Caco-2 (cell line): ENCODE data around the gene MPZ. TPM values are rescaled to one million over a fixed set of nuclear protein-coding genes. Genes with fewer than 3 reads are reported as not detected.
"Not testable (repeated sequence)": the region's sequence is repeated elsewhere in the genome, so short reads cannot be mapped to it uniquely, and the experiment has no call there.

Experiments
- BruUV-seq: library from RNA; stranded (reverse); fragments of 400-500 nt; replicated peaks from 2 replicates; lab custom pipeline; 2021; lab: Mats Ljungman, UMichigan
- CTCF ChIA-PET: fragments of 300-600 bp; sonication (Branson Sonifier 250); formaldehyde crosslinking; loops from one replicate; lab custom pipeline; 2022; ENCODE audit warnings: antibody characterized with exemption; lab: Charles Lee
- POLR2A ChIA-PET: fragments of 300-600 bp; sonication (Branson Sonifier 250); formaldehyde crosslinking; loops from one replicate; lab custom pipeline; 2022; ENCODE audit warnings: antibody characterized with exemption; lab: Charles Lee
- DNase-seq, 2 experiments: peaks; one replicate each; pipeline versions ENCODE4 v3.0.0 to v3.0.0-alpha.2; 2020 to 2022
- H3K27me3 ChIP-seq: replicated peaks from 2 replicates; pipeline ENCODE4 v1.6.0; 2011; ENCODE audit warnings: low read length; ENCODE audit not compliant: control insufficient read depth, insufficient read depth
- H3K36me3 ChIP-seq: 2 replicates; pipeline ENCODE4 v1.5.1; 2011; ENCODE audit warnings: low read length; ENCODE audit not compliant: control insufficient read depth, insufficient read depth
- H3K4me1 ChIP-seq: fragments of 250-450 bp; sonication (Bioruptor Pico); 2 replicates; pipeline ENCODE4 v1.5.1; 2020; ENCODE audit warnings: mild to moderate bottlenecking
- H3K4me3 ChIP-seq: 2 replicates; pipeline ENCODE4 v1.5.1; 2011; ENCODE audit warnings: low read depth, mild to moderate bottlenecking, control low read depth, low read length
- H3K9me3 ChIP-seq: fragments of 250-450 bp; sonication (Bioruptor Pico); 2 replicates; pipeline ENCODE4 v1.5.1; 2020; ENCODE audit warnings: mild to moderate bottlenecking, moderate library complexity
- H3K27ac Mint-ChIP-seq: one replicate; pipeline ENCODE4 v1.8.0; 2022; ENCODE audit warnings: mixed read lengths; ENCODE audit not compliant: unreplicated experiment
- H3K27me3 Mint-ChIP-seq: one replicate; pipeline ENCODE4 v1.8.0; 2022; ENCODE audit warnings: mixed read lengths; ENCODE audit not compliant: insufficient read depth, unreplicated experiment
- H3K36me3 Mint-ChIP-seq: one replicate; pipeline ENCODE4 v1.8.0; 2022; ENCODE audit warnings: mild to moderate bottlenecking, mixed read lengths; ENCODE audit not compliant: insufficient read depth, unreplicated experiment
- H3K4me1 Mint-ChIP-seq: one replicate; pipeline ENCODE4 v1.8.0; 2022; ENCODE audit warnings: low read depth, mixed read lengths; ENCODE audit not compliant: unreplicated experiment
- H3K4me3 Mint-ChIP-seq: one replicate; pipeline ENCODE4 v1.8.0; 2022; ENCODE audit warnings: mild to moderate bottlenecking, moderate library complexity, mixed read lengths; ENCODE audit not compliant: unreplicated experiment
- H3K9me3 Mint-ChIP-seq: one replicate; pipeline ENCODE4 v1.8.0; 2022; ENCODE audit warnings: mixed read lengths; ENCODE audit not compliant: unreplicated experiment
- CTCF ChIP-seq, 2 experiments: fragments of 200-600 bp in 1 of 2; IDR thresholded peaks; 1 replicate in 1 of 2; 2 replicates in 1 of 2; pipeline versions ENCODE4 v1.5.1 to v1.8.0; 2011 to 2022; ENCODE audit warnings: antibody characterized with exemption in 1 of 2, control low read depth in 1 of 2, inconsistent platforms in 1 of 2, low read depth in 1 of 2, low read length in 1 of 2, mild to moderate bottlenecking in 1 of 2, moderate library complexity in 1 of 2; ENCODE audit not compliant: insufficient read depth in 1 of 2, severe bottlenecking in 1 of 2, unreplicated experiment in 1 of 2
- intact Hi-C: fragments of 100-400 bp; cut with micrococcal nuclease; formaldehyde crosslinking; loops from one replicate; pipeline ENCODE4 v1.10.0; 2022; ENCODE audit not compliant: unreplicated experiment
- total RNA-seq: library from RNA; stranded (reverse); gene quantifications from 2 replicates; pipeline ENCODE4 v1.2.3, GENCODE V29; 2022

The MPZ gene
- total RNA-seq, 1 experiment from 2014 or later, result 0.20 TPM

- CTCF ChIA-PET, result no interaction called here
- intact Hi-C loops, result no loop called here
- peaks cover 24% of the 10 kb centered on the region for H3K4me1 Mint-ChIP-seq
- peaks cover 22% of the 10 kb centered on the region for H3K9me3 Mint-ChIP-seq
- POLR2A ChIA-PET, result interaction anchor here (0.7 kb wide), 1 partner anchor 33 kb away, joined by 21 read pairs; the partner anchor contains the start of gene TOMM40L
- TF ChIP-seq CTCF (IDR thresholded peaks at IDR 0.05; ENCODE audit: insufficient read depth in 1 of 2, low read depth in 1 of 2, low read length in 1 of 2, severe bottlenecking in 1 of 2, unreplicated experiment in 1 of 2), result no peak
- no peak within 1 kb of the TSS for H3K27ac Mint-ChIP-seq
- no peaks in the 10 kb centered on the region for H3K27me3 Mint-ChIP-seq
- H3K4me3 ChIP-seq, result peak within 1 kb of the TSS; percentile 39
- no peaks in the 10 kb centered on the region for H3K36me3 ChIP-seq
- peaks cover 12% of the 10 kb centered on the region for H3K36me3 Mint-ChIP-seq
- peaks cover 13% of the 10 kb centered on the region; the same call in 1 of the 2 replicates for H3K4me1 ChIP-seq
- peak within 1 kb of the TSS; percentile 47 for H3K4me3 Mint-ChIP-seq
- H3K27me3 ChIP-seq, result no peaks in the 10 kb centered on the region
- BruUV-seq, result no TSS peak
- DNase-seq, result peak; percentile 59 to 70
- H3K9me3 ChIP-seq, result peaks cover 14% of the 10 kb centered on the region
Measured at GRCh38 chr1:161258439-161259344, 51.1 kb downstream of the MPZ start, which contains the start of gene PCP4L1. PCP4L1 (plus strand) TSS chr1:161258745; CDS start chr1:161258975, 230 bp downstream.

- H3K4me1 Mint-ChIP-seq, result peaks cover 24% of the 10 kb centered on the region
- H3K9me3 ChIP-seq, result peaks cover 14% of the 10 kb centered on the region
- H3K9me3 Mint-ChIP-seq, result peaks cover 22% of the 10 kb centered on the region
- H3K4me3 ChIP-seq, H3K36me3 ChIP-seq, H3K4me3 Mint-ChIP-seq, H3K27me3 ChIP-seq, H3K27ac Mint-ChIP-seq, POLR2A ChIA-PET, CTCF ChIA-PET, DNase-seq, H3K27me3 Mint-ChIP-seq, BruUV-seq, intact Hi-C loops: not testable (repeated sequence)
- peaks cover 12% of the 10 kb centered on the region for H3K36me3 Mint-ChIP-seq
- peaks cover 13% of the 10 kb centered on the region; the same call in 1 of the 2 replicates for H3K4me1 ChIP-seq
Measured at GRCh38 chr1:161257109-161257508, 52.7 kb downstream of the MPZ start.

- not testable (repeated sequence) for BruUV-seq
Measured at GRCh38 chr1:161255955-161256520, 53.7 kb downstream of the MPZ start.

GRCh38 chr1:161255302-161255701 lies 54.5 kb downstream of the MPZ start:
- H3K9me3 ChIP-seq, result peaks cover 14% of the 10 kb centered on the region
- H3K4me1 ChIP-seq, H3K4me3 ChIP-seq, intact Hi-C loops, H3K27ac Mint-ChIP-seq, H3K27me3 ChIP-seq, H3K4me3 Mint-ChIP-seq, H3K27me3 Mint-ChIP-seq, CTCF ChIA-PET, H3K4me1 Mint-ChIP-seq, BruUV-seq, H3K36me3 Mint-ChIP-seq, DNase-seq, POLR2A ChIA-PET, H3K36me3 ChIP-seq: not testable (repeated sequence)
- H3K9me3 Mint-ChIP-seq, result peaks cover 22% of the 10 kb centered on the region

More at GRCh38 chr1:161255955-161256520, 53.7 kb downstream of the MPZ start:
- DNase-seq, H3K36me3 ChIP-seq, H3K27ac Mint-ChIP-seq, POLR2A ChIA-PET, H3K4me3 ChIP-seq, H3K27me3 ChIP-seq, intact Hi-C loops, H3K4me3 Mint-ChIP-seq, H3K27me3 Mint-ChIP-seq, H3K4me1 ChIP-seq: not testable (repeated sequence)
- Mint-ChIP-seq H3K4me1 (peaks cover 16% of the 10 kb centered on the region), H3K9me3 (peaks cover 22% of the 10 kb centered on the region), H3K36me3 (peaks cover 12% of the 10 kb centered on the region)
- CTCF ChIA-PET, result interaction anchor here (1.0 kb wide), 1 partner anchor 29 kb away, joined by 3 read pairs; no protein-coding TSS in a partner anchor
- peaks cover 14% of the 10 kb centered on the region for H3K9me3 ChIP-seq

Other genes starting within 250 kb of the MPZ start
- not detected in 2 replicates for gene ARHGAP30, start 240.1 kb downstream of the MPZ start, total RNA-seq
- gene NECTIN4, start 220.4 kb downstream of the MPZ start, total RNA-seq, result 0.20 and 0.74 TPM in 2 replicates
- 2.0 and 2.2 TPM in 2 replicates for gene KLHDC9, start 211.6 kb downstream of the MPZ start, total RNA-seq
- 80.0 and 88.0 TPM in 2 replicates for gene PFDN2, start 191.9 kb downstream of the MPZ start, total RNA-seq
- 41.8 and 42.1 TPM in 2 replicates for gene NIT1, start 191.9 kb downstream of the MPZ start, total RNA-seq
- 33.8 and 37.0 TPM in 2 replicates for gene DEDD, start 177.3 kb downstream of the MPZ start, total RNA-seq
- gene UFC1, start 156.0 kb downstream of the MPZ start, total RNA-seq, result 98.2 and 105 TPM in 2 replicates
- gene USP21, start 150.5 kb downstream of the MPZ start, total RNA-seq, result 38.2 and 39.8 TPM in 2 replicates
- 25.0 and 25.4 TPM in 2 replicates for gene PPOX, start 143.5 kb downstream of the MPZ start, total RNA-seq
- 39.6 and 48.1 TPM in 2 replicates for gene B4GALT3, start 132.5 kb downstream of the MPZ start, total RNA-seq
- gene ADAMTS4, start 110.9 kb downstream of the MPZ start, total RNA-seq, result 0.23 and 0.32 TPM in 2 replicates
- 110 and 115 TPM in 2 replicates for gene NDUFS2, start 107.6 kb downstream of the MPZ start, total RNA-seq
- gene FCER1G, start 94.7 kb downstream of the MPZ start, total RNA-seq, result 1.5 and 2.6 TPM in 2 replicates
- 711 and 784 TPM in 2 replicates for gene APOA2, start 86.3 kb downstream of the MPZ start, total RNA-seq
- gene TOMM40L, start 83.9 kb downstream of the MPZ start, total RNA-seq, result 23.1 and 24.0 TPM in 2 replicates
- not detected in 2 replicates for gene NR1I3, start 71.8 kb downstream of the MPZ start, total RNA-seq
- gene PCP4L1, start 51.2 kb downstream of the MPZ start, total RNA-seq, result 2.5 and 3.3 TPM in 2 replicates
- 261 and 268 TPM in 2 replicates for gene SDHC, start 4.4 kb upstream of the MPZ start, total RNA-seq
- not detected in 2 replicates for gene CFAP126, start 57.9 kb upstream of the MPZ start, total RNA-seq
- gene FCGR2A, start 195.5 kb upstream of the MPZ start, total RNA-seq, result not detected in 2 replicates
- gene HSPA6, start 214.6 kb upstream of the MPZ start, total RNA-seq, result 0.32 and 0.60 TPM in 2 replicates
- not detected in 2 replicates for gene FCGR3A, start 239.8 kb upstream of the MPZ start, total RNA-seq